HTERT RPE-1 (cell line): Measurements from ENCODE around the gene KMT2C.
"Not testable (repeated sequence)": the region's sequence is repeated elsewhere in the genome, so short reads cannot be mapped to it uniquely, and the experiment has no call there.

Source experiments
- in situ Hi-C: fragments of 300-500 bp; cut with MboI; formaldehyde crosslinking; loops from 4 replicates; pipeline ENCODE4 v1.14.3; 2020; ENCODE audit warnings: low sequenced_read_pairs

The KMT2C gene

DNA sequence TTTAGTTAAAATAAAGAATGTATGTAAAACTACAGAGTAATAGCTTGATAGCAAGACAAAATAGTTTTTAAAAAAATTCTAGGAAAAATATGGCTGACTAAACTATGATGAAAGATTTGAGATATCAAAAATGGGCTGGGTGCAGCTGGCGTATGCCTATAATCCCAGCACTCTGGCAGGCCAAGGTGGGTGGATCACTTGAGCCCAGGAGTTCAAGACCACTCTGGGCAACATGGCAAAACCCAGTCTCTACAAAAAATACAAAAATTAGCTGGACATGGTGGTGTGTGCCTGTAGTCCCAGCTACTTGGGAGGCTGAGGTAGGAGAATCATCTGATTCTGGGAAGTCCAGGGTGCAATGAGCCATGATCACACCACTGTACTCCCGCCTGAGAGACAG is 29.8 kb downstream of the KMT2C start:
- in situ Hi-C loops: not testable (repeated sequence)

DNA sequence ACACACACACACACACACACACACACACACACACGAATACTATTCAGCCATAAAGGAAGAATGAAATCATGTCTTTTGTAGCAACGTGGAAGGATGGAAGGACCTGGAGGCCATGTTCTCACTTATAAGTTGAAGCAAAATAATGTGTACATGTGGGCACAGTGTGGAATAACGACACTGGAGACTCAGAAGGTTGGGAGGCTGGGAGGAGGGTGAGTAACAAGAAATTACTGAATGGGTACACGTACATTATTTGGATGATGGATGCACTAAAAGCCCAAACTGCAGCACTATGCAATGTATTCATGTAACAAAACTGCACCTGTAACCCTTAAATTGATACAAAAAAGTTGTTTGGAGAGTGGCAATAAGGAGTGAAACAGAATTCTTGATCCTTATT is 32.1 kb downstream of the KMT2C start:
- in situ Hi-C loops: no loop called here

DNA sequence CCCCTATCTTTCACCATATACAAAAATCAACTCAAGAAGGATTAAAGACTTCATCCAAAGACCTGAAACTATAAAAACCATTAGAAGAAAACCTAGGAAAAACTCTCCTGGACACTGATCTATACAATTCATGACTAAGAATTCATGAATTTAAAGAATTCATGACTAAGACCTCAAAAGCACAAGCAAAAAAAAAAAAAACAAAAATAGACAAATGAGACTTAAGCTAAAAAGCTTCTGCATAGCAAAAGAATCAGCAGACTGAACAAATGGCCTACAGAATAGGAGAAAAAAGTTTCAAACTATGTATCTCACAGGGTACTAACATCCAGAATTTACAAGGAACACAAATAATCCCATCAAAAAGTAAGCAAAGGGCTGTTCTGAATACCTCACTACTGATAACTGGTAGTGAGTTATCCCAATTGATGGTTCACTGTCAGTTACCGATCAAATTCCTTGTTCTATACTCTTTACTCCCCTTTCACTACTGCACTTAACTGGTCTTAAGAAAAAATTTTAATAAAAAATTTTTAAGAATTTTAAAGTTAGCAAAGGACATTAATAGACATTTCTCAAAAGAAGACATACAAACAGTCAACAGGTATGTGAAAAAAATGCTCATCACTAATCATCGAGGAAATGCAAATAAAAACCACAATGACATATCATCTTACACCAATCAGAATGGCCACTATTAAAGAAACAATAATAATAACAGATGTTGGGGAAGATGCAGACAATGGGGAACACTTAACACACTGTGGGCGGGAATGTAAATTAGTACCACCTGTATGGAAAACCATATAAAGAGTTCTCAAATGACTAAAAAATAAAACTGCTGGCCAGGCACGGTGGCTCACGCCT is 33.2 kb downstream of the KMT2C start:
- in situ Hi-C loops: no loop called here

DNA sequence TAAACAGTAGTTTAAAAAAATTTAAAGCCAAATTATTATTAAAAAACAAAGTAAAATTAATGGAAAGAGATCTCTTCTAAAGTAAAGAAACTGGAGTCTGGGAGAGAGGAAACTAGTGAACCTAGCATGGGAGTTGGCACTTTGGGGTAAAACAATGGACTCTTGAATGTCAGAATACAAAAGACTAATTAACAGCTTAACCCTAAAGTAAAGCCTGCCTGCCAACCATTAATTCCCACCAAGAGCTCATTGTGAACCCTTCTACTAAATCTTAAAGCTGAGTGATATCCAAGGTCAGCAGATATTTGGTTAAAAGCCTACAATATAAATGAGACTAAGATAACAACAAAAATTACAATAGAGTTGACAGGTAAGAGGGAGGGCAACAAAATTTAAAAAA is 36.5 kb downstream of the KMT2C start:
- in situ Hi-C loops: no loop called here

DNA sequence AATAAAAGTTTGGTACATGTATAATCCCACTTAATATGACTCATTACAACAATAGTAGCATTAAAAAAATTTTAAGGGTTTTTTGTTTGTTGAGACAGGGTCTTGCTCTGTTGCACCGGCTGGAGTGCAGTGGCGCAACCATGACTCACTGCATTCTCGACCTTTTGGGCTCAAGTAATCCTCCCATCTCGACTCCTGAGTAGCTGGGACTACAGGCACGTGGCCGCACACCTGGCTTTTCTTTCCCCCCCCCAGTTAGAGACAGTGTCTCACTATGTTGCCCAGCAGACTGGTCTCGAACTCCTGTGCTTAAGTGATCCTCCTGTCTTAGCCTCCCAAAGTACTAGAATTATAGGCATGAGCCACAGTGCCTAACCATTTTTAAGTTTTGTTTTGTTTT is 40.7 kb downstream of the KMT2C start:
- in situ Hi-C loops: no loop called here

DNA sequence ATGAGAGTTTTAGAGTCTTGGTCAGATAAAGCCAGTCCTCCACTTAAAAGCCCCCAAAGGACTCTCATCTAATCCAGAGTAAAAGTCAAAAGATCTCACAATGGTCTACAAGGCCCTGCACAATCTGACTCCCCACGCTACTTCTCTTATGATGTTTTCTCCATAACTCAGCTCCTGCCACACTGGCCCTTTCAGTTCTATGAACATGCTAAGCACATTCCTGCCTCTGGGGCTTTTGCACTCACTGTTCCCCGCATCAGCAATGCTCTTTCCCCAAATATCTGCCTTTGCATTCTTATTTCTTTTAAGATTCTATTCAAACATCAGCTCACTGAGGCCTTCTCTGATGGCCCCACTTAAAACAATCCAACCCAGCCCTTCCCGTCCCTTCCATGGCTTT is 41.6 kb downstream of the KMT2C start:
- in situ Hi-C loops: not testable (repeated sequence)

DNA sequence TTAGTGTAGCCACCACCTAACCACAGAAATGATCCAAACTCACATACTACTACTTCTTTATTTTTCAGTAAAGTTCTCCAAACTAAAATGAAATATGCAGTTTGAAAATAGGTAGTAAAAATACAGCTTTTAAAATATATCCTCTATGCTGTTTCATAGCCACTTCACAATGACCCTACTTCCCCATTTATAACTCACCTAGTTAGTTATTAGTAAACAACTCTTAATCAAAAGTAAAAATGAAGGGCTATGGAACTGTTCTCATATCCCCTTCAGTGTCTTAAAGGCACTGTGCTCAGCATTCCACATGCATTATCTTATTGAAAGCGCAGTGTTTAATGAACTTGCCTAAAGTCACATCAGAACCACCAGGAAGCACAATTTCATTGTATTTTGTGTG is 43.5 kb downstream of the KMT2C start:
- in situ Hi-C loops: no loop called here

DNA sequence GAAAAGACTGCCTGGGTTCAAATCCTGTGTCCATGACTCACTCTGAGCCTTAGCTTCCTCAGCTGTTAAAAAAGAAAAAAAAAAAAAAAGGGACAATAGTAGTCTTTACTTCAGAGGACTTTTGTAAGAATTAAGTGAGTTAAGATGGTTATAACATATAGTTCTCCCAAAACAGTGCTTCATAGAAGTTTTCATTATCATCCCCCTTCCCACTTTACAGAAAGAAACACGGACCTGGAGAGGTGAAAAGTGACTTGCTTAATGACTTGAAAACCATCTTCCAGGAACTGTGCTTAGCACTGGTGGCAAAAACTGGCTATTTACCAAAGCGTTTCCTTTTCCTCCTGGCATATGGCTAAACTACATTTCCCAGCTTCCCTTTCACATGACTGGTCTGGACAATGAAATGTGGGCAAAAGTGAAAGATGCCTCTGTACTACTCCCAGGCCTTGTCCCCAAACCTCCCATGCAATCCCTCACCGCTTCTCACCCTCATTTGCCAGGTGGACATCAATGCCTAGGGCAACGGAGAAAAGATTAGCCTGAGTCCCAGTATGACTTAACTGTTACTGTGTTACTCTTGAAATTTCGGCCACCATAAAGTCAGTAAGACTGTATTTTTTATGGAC is 49.6 kb downstream of the KMT2C start:
- in situ Hi-C loops: not testable (repeated sequence)

DNA sequence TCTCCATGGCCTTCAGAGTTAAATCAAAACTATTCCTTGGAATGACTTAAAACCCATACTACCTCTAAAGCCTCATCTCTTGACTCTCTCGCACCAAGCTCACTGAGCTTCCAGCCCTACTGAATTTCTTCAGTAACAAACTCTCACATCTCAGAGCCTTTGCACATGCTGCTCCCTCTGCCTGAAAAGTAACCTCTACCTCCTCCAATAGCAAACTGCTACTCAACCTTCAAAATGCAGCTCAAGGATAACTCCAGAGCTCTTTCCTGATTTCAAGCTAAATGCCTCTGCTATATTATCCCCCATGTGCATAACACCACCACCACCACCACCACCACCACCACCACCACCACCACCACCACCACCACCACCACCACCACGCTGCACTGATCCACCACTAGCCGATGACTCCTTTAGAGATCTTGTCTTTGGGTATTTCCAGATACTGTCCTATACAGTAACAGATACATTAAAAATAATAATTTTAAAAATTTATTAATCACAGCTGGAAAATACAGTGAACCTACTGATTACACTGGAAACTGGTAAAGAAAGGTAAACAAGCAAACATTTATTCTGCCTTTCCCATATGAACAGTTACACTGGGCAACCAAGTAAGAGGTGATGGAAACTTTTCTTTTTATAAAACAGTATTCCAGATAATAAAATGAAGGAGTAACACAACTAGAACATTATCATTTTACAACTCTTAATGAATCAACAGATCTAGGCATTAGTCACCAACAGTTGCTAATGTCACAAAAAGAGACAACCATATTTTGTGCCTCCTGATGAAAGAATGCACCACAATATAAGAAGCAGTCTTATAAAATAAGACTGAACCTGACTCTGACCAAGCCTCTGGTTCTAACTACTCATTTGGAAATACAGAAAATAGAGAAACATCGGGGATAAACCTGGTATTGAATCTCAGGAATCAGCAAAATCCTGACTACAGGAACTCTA is 51.3 kb downstream of the KMT2C start:
- in situ Hi-C loops: not testable (repeated sequence)

DNA sequence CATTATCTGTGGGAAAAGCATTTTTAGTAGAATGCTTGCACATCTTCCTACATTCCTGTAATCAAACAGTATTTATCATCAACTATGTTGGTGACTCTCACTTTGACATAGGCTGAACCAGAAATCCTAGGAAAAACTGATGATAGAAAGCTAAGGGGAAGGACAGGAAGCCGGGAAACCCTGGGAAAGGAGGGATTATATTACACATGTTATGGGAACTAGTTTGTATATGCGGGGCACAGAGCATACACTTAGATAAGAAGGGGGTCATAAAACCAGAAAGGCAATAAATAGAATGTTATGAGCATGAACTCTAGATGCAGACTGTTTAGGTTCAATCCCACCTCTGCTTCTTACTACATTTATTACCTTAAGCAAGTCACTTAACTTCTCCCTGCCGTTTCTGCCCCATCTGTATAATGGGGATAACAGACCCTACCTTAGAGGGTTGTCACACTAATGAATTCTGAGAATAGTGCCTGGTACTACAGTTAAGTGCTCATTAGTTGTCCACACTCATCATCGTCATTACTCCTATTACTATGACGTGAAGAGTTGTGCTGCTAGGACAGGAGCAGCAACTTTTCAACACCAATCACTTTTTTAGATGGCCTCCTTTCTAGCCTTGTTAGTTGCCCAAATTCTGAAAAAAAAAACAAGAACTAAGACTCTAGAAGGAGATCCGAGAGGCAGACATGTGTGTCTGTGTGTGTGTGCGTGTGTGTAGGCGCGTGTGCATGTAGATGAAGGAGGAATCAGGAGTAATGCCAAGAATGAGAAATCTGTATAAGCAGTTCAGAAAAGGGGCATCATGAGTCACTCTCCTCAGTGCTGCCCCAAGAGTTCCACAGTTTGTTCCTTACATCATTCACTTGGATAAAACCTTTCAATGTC is 52.2 kb downstream of the KMT2C start:
- in situ Hi-C loops: no loop called here

DNA sequence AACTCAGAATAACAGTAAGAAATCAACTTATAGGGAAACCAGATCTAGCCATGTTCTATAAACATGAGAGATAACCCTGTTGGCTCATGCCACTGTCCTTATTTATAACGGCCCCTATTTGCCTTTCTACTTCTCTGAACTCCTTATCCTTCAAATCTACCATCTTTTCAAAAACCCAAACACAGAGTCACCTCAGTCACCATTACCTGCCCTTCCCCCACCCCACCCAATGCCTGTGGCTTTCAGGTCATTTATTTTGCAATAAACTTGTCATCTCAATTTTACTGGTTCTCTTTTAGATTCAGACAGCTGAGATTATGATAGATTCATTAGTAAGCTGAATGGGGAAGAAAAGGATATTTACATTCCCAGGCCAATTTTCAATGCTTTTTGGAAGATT is 53.6 kb downstream of the KMT2C start:
- in situ Hi-C loops: no loop called here

DNA sequence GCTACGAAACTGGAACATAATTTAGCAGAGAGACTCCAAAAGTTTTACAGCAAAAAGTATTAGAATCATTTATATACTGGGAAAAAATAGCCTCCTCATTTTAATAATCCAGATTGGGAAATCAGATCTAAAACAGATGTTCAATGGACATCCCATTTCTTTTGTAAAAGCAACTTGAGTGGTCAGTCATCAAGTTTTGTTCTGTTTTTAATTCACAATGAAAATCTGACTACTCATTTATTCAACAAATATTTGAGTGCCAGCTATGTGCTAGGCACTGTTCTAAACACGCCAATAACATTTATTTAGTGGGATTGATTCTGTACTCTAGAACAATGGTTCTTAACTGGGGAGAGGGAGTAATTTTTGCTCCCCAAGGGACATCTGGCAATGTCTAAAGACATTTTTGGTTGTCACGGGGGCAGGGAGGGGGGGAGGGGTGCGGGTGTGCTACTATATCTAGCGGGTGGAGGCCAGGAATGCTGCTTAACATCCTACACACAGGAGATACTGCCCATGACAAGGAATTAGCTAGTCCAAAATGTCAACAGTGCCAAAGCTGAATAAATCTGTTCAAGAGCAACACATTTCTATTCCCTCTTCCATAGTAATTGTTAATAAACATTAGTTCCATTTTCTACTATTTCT is 54.7 kb downstream of the KMT2C start:
- in situ Hi-C loops: not testable (repeated sequence)

DNA sequence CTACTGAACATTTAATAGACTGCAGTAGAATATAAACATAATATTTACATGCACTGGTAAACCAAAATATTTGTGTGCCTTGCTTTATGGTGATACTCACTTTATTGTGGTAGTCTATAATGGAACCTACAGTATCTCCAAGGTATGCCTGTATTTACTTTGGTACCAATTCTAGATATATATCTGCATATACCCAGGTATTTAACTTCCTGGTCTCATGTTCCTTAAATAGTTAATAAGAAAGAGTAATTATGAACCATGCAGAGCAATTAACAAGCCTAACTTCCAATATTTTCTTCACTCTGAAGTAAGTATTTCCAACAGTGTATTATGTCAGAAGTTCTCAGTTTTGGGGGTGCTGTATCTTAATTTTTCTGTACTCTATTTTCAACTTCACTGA is 57.3 kb downstream of the KMT2C start:
- in situ Hi-C loops: not testable (repeated sequence)

DNA sequence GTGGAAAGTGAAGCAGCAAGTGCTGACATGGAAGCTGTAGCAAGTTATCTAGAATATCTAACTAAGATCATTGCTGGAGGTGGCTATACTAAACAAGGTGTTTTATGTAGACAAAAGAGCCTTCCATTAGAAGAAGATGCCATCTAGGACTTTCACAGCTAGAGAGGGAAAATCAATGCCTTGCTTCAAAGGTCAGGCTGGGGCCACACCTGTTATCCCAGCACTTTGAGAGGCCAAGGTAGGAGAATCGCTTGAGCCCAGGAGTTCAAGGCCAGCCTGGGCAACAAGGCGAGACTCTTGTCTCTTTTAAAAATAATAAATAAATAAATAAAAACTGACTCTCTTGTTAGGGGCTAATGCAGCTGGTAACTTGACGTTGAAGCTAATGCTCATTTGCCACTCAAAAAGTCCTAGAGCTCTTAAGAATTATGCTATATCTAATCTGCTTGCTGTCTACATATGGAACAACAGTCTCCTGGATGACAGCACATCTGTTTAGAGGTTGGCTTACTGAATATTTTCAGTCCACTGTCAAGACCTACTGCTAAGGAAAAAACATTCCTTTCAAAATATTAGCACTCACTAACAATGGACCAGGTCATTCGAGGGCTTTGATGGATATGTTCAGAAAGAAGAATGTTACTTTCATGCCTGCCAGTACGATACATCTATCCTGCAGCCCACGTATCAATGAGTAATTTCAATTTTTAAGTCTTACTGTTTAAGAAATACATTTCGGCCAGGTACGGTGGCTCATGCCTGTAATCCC is 58.9 kb downstream of the KMT2C start:
- in situ Hi-C loops: not testable (repeated sequence)

DNA sequence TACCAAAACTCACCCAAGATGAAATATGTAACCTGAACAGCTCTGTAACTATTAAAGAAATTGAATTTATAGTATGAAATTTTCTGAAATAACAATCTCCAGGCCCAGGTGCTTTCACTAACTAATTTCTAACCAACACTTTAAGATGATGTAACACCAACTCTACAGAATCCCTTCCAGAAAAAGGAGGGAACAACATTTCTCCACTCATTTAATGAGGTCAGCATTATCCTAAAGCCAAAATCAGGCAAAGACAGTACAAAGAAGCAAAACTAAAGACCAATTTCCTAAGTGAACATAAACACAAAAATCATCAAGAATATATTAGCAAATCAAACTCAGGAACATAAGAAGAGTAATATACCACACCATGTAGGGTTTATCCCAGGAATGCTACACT is 65.5 kb downstream of the KMT2C start:
- in situ Hi-C loops: no loop called here

DNA sequence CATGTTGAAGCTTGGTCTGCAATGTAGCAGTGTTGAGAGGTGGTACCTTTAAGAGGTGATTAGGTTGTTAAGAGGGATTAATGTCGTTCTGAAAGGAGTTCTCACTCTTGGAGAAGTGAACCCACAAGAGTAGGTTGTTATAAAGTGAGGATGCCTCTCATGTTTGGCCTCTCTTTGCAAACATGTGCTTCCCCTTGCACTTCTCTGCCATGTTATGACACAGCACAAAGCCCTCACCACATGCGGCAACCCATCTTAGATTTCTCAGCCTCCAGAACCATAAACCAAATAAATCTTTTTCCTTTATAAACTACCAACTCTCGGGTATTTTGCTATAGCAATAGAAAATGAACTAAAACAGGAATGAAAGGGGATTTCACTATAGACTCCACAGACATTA is 66.3 kb downstream of the KMT2C start:
- in situ Hi-C loops: no loop called here

DNA sequence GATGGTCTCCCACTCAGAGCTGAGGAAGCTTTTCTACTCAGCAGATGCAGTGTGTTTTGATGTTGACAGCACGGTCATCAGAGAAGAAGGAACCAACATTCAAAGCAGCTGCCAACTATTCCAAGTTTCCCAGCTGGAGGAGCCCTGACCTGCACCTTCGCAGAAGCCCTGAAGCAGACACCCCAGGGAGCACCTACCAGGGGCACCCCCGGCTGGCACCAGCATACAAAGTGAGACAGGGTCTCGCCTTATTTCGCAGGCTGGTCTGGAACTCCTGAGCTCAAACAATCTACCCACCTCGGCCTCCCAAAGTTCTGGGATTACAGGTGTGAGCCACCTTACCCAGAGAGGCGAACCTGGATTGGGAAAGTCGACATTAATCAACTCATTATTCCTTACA is 68.6 kb downstream of the KMT2C start:
- in situ Hi-C loops: no loop called here

DNA sequence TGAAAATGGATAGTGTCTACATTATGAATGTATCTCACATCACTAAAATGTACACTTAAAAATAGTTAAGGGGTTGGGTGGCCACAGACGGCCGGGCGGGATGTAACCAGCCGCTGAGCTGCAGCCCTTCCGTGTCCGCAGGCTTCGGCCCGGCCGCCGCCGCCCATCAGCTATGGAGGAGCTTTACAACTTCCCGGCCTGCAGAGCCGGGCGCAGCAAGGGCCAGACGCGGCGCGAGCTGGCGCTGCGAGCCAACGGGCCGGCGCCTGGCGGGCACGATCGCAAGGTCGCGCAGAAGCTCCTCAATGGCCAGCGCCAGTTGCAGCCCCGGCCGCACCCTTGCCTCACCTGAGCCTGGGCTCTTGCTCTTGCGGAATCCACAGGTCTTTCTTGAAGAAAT is 69.1 kb downstream of the KMT2C start:
- in situ Hi-C loops: no loop called here

DNA sequence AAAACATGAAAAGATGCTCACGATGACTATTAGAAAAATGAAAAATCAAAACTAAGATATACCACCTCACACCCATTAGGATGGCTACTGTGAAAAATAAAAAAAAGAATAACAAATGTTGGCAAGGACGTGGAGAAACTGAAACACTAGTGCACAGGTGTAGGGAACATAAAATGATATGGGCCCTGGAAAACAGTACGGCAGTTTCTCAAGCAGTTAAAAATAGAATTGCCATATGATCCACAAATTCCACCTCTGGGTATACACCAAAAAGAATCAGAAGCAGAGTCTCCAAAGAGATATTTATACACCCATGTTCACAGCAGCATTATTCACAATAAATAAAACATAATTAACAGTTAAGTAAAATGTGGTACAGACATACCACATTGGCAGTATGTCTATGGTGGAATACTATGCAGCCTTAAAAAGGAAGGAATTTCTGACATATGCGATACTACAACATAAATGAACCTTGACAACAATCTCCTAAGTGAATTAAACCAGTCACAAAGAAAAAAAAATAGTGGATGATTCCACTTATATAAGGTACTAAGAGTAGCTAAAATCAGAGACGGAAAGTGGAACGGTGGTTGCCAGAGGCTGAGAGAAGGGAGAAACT is 69.7 kb downstream of the KMT2C start:
- in situ Hi-C loops: no loop called here
